GM10248 (cell line): ENCODE results near the gene TJAP1.

Experiments used
- CTCF ChIA-PET: fragments of 300-600 bp; sonication (Branson Sonifier 250); formaldehyde crosslinking; extraction: SDS; loops from one replicate; lab custom pipeline; 2021; ENCODE audit warnings: antibody characterized with exemption; lab: Yijun Ruan, JAX
- POLR2A ChIA-PET: fragments of 350-650 bp; sonication (Branson Sonifier 250); formaldehyde crosslinking; extraction: SDS; loops from one replicate; lab custom pipeline; 2020; ENCODE audit warnings: antibody characterized with exemption; lab: Yijun Ruan, JAX
- DNase-seq: peaks from one replicate; pipeline ENCODE4 v3.0.0; 2012; ENCODE audit errors: extremely low spot score
- TF ChIP-seq, protein P1 (sequence below): IDR thresholded peaks from 2 replicates; pipeline ENCODE4 v1.5.1; 2012; ENCODE audit warnings: mild to moderate bottlenecking, low read depth; ENCODE audit errors: extremely low read depth, missing control alignments, control extremely low read depth

TJAP1 gene

DNA sequence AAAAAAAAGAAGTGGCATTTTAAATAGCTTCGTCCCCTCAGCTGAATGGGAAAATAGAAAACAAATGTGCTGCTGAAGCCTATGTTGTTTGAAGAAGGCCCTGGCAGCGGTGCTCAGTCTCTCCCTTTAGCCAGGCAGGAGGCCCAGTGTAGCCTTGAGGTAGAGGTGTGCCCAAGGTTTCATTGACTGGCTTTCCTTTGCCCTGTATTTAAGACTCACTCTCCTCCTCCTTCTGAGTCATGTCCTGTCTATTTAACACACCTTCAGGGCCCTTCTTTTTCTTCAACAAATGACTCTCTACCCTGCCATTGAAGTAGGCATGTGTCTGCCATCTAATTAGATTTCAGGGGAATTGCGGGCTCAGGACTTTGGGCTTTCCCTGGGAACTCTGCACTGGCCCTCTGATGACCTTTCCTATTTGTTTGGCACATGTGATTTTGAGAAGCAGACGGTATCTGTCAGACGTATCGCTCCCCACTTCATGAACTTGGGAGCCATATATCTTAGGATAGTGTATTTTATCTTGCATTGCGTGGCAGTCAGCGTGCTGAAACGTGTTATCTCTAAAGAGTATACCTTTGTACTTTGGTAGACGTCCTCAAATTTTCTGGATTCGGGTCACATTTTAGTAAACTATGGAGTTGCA is 4.3 kb downstream of the TJAP1 start:
- CTCF ChIA-PET = interaction anchor here (0.9 to 6.4 kb wide), 4 partner anchors 8 to 23 kb away, joined by 3 to 42 read pairs (median 12); no protein-coding TSS in a partner anchor
- no peak for DNase-seq
- POLR2A ChIA-PET = no interaction called here

DNA sequence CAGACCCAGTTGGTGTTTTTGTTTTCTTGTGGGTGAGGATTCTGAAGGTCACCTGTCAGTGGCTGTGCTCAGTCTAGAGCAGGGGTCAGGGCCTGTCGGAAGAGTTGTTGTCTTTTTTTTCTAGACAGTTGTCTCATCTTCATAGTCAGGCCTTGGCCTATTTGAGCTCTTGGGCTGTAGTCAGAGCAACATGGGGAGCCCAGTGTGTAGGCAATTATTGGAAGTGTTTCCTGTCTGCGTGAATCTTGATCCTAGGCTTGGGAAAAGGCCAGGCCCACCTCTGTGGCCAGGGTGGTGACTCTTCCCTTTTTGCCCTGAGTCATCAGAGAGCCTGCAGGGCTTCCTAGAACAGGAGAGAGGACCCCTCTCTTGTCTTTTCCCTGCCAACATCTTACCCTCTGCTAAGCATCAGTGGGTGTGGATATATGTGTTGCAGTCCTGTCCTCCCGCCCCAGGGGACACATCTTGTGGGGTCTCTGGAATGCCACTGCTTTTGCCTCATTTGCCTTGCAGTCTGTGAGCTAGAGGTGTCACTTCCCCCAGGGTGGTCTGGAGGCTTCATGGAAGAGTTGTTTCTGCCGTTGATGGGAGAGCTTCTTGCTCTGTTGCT is 11.4 kb downstream of the TJAP1 start:
- no peak for DNase-seq

More for the DNA sequence above, 4.3 kb downstream of the TJAP1 start:
- TF ChIP-seq, protein P1, sequence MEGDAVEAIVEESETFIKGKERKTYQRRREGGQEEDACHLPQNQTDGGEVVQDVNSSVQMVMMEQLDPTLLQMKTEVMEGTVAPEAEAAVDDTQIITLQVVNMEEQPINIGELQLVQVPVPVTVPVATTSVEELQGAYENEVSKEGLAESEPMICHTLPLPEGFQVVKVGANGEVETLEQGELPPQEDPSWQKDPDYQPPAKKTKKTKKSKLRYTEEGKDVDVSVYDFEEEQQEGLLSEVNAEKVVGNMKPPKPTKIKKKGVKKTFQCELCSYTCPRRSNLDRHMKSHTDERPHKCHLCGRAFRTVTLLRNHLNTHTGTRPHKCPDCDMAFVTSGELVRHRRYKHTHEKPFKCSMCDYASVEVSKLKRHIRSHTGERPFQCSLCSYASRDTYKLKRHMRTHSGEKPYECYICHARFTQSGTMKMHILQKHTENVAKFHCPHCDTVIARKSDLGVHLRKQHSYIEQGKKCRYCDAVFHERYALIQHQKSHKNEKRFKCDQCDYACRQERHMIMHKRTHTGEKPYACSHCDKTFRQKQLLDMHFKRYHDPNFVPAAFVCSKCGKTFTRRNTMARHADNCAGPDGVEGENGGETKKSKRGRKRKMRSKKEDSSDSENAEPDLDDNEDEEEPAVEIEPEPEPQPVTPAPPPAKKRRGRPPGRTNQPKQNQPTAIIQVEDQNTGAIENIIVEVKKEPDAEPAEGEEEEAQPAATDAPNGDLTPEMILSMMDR = no peak

DNA sequence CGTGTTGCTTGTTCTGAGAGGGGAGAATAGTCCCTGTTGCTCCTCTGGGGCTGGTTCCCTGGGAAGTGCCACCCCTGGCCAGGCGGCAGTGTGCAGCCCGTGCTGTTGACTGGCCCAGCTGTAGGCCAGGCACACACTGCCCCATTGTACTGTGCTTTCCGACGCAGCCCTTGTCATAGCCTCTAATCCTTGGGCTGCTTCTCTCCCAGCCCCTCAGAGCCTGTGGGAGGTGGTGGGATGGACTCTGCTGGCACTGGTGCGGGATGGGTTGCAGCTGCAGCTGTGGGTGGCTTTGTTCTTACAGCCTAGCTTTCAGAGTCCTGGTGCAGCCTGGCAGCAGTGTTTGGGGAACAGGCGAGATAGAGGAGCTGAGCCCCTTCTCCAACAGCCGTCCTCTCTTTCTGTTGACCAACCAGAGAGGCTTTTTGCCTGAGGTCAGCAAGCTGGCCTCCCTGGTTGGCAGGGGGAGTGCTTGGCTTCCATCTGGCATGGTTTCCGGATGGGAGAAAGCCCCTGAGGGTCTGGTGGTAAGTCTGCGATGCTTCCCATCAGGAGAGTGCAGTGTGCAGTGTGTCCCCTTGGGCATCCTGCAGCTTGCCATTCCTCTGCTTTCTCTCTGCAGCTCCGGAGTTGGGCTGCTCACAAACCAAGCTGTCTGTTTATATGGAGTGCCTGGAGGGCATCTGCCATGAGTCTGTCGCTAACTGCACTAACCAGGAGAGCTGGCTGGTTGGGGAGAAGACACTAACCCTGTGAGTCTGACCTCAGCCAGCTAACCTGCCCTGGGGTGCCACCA is 12.1 kb downstream of the TJAP1 start:
- POLR2A ChIA-PET = no interaction called here
- TF ChIP-seq, protein P1 = no peak
- DNase-seq = no peak
- CTCF ChIA-PET = interaction anchor here (0.7 to 11.7 kb wide), 7 partner anchors 8 to 62 kb away, joined by 3 to 125 read pairs (median 3); partner anchors contain the start of genes ABCC10, LRRC73 and TJAP1

More for the DNA sequence above, 11.4 kb downstream of the TJAP1 start:
- CTCF ChIA-PET = interaction anchor here (1.0 to 11.7 kb wide), 5 partner anchors 9 to 62 kb away, joined by 3 to 125 read pairs (median 7); partner anchors contain the start of genes ABCC10 and TJAP1
- POLR2A ChIA-PET = no interaction called here
- TF ChIP-seq, protein P1 = no peak

DNA sequence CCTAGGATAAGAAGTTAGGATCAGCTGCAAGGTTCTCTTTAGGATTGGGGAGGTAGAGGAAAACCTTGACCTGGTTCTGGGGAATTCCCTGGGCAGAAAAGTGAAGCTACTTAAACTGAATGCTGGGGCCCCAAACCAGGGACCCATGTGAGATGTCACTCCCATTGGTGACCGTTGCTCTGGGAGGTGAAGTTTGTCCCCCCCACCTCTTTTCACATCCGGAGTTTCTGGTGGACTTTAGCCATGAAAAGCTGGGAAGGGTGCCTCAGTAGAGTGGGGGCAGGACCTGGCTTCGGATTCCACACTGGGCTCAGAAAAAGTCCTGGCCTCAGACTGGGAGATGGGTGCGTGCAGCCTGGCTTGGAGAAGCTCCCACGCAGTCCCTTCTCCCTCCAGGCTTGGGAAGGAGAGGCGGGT is 13.2 kb downstream of the TJAP1 start:
- CTCF ChIA-PET = interaction anchor here (1.2 to 11.7 kb wide), 4 partner anchors 11 to 37 kb away, joined by 4 to 125 read pairs (median 10); partner anchors contain the start of gene LRRC73
- POLR2A ChIA-PET = no interaction called here
- no peak for DNase-seq
- TF ChIP-seq, protein P1 = no peak

DNA sequence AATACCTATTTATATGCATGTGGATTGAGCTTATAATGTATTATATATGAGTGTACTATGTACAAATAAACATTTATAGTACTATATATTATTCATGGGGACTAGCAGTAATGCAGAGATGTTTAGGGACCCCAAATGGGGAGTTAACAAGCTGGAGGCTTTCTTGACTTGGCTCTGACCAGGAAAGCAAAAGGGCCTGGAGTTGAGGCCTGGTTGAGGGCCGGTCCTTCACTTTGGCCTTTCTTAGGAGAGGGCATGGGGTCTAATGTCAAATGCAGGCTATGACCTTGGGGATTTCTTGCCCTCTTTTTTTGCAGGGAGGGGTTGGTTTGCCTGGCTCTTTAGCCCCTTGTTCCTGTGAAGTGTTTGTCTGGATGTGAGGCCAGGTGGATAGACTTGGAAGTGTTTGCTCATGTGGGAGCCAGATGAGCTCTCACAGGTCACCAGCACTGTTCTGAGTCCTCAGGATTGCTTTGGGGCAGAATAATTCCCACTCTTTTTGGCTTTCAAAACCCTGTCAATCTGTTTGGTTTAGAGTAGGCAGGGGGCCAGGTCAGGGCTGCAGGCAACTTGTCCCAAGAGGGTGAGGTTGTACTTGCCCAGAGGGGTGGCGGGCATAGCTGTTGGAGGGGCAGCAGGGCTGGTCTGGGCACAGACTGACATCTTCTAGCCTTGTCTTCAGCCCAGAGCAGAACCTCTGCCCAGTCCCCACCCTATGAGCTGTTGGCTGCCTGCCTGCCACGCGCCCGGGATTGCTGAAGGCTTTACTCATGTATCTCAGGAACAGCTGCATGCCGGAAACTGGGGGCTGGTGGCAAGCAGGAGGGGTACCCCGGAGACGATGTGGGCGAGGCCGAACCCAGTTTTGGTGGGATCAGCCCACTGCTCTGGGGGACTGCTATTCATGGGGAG is 14.6 kb downstream of the TJAP1 start:
- DNase-seq = no peak

More for the DNA sequence above, 14.6 kb downstream of the TJAP1 start:
- TF ChIP-seq, protein P1 = no peak
- CTCF ChIA-PET = interaction anchor here (0.9 to 11.7 kb wide), 8 partner anchors 7 to 301 kb away, joined by 3 to 125 read pairs (median 4); partner anchors contain the start of genes DLK2, DNPH1 and LRRC73
- POLR2A ChIA-PET = no interaction called here
